Peyer's patch (tissue), 4 donors: Measurements from ENCODE around the gene SCAMP3. TPM values are rescaled to one million over a fixed set of nuclear protein-coding genes. Genes with fewer than 3 reads are reported as not detected.
"Not testable (repeated sequence)": the region's sequence is repeated elsewhere in the genome, so short reads cannot be mapped to it uniquely, and the experiment has no call there.

Experiments
- DNase-seq, 3 donors: peaks; one replicate each; pipeline ENCODE4 v3.0.0-alpha.2; 2017 to 2019
- H3K27ac ChIP-seq, 4 donors: fragments of 200-600 bp; sonication (generic); one replicate each; pipeline ENCODE4 v1.5.1; 2016 to 2019
- H3K27me3 ChIP-seq, 2 donors: fragments of 200-600 bp; sonication (generic); one replicate each; pipeline ENCODE4 v1.5.1; 2019
- H3K36me3 ChIP-seq, 3 donors: fragments of 200-600 bp; sonication (generic); one replicate each; pipeline ENCODE4 v1.5.1; 2016 to 2019
- H3K4me1 ChIP-seq, 4 donors: fragments of 200-600 bp; sonication (generic); one replicate each; pipeline ENCODE4 v1.5.1; 2016 to 2019
- H3K4me3 ChIP-seq, 4 donors: fragments of 200-600 bp; sonication (generic); 1 replicate in 3 of 4; 2 replicates in 1 of 4; pipeline ENCODE4 v1.5.1; 2016 to 2019; ENCODE audit warnings: mild to moderate bottlenecking in 1 of 4
- H3K9me3 ChIP-seq, 4 donors: fragments of 200-600 bp; sonication (generic); one replicate each; pipeline ENCODE4 v1.5.1; 2016 to 2019; ENCODE audit warnings: mild to moderate bottlenecking in 1 of 4
- POLR2A ChIP-seq, 2 donors: fragments of 450-650 bp; IDR thresholded peaks; one replicate each; pipeline ENCODE4 v1.5.1; 2017; ENCODE audit warnings: antibody characterized with exemption in 2 of 2, mild to moderate bottlenecking in 2 of 2, moderate library complexity in 2 of 2
- total RNA-seq, 4 donors: library from RNA; depleted of rRNA; stranded (reverse); fragments of >200 nt; gene quantifications; one replicate each; pipeline ENCODE4 v1.1.0, GENCODE V29; 2016
- TF ChIP-seq, protein P1 (sequence below), 6 experiments: fragments of 450-650 bp in 4 of 6; fragments of 200-600 bp in 2 of 6; sonication (generic) in 1 of 6; IDR thresholded peaks; one replicate each; pipeline ENCODE4 v1.5.1; 2017 to 2019; ENCODE audit warnings: antibody characterized with exemption in 6 of 6, mild to moderate bottlenecking in 3 of 6, moderate library complexity in 1 of 6

Gene SCAMP3
- total RNA-seq, 4 donors from 2014 or later: 34.7 to 63.7 (median 49.2) TPM

DNA sequence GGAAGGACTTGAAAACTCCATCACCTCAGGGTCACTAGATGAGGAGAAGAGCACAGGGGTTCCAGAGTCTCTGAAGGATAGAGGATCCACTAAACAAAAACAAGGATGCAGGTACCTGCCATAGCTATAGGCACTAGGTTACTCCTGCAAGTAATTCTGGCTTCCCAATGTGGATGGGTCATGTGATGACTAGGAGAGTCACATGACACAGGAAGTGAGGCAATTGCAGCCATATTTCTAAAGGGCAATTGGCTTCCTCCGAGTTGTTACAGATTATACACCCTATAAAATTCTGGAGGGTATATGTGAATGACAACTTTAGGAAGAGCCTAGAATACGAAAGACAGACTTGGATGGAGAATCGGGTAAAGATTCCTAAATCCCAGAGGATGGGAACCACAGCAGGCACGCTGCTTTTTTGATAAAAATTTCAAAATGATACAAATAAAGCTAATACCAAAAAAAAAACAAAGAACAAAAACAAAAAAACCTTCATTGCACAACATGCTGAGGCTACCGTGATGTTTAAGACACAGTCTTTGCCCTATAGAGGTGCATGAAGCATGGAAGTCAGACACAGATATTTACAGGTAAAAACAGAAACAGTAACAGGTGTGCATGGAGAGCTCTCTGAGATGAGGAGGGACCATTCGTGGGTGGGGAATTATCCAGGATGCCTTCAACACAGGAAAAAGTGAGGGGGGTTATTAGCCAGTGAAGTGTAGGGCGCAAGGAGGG lies 43.1 kb downstream of the SCAMP3 start:
- no peaks in the 10 kb centered on the region for H3K27me3 ChIP-seq
- H3K9me3 ChIP-seq: no peaks in the 10 kb centered on the region
- peaks cover 0 to 8% (median 0%) of the 10 kb centered on the region in 4 donors for H3K4me1 ChIP-seq
- H3K4me3 ChIP-seq: no peak overlapping the region
- no peak for TF ChIP-seq POLR2A (IDR thresholded peaks at IDR 0.05)
- TF ChIP-seq, protein P1, sequence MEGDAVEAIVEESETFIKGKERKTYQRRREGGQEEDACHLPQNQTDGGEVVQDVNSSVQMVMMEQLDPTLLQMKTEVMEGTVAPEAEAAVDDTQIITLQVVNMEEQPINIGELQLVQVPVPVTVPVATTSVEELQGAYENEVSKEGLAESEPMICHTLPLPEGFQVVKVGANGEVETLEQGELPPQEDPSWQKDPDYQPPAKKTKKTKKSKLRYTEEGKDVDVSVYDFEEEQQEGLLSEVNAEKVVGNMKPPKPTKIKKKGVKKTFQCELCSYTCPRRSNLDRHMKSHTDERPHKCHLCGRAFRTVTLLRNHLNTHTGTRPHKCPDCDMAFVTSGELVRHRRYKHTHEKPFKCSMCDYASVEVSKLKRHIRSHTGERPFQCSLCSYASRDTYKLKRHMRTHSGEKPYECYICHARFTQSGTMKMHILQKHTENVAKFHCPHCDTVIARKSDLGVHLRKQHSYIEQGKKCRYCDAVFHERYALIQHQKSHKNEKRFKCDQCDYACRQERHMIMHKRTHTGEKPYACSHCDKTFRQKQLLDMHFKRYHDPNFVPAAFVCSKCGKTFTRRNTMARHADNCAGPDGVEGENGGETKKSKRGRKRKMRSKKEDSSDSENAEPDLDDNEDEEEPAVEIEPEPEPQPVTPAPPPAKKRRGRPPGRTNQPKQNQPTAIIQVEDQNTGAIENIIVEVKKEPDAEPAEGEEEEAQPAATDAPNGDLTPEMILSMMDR (IDR thresholded peaks at IDR 0.05): no peak
- no peaks in the 10 kb centered on the region for H3K36me3 ChIP-seq
- peak overlapping the region in 1 of 4 donors; percentile 65 for H3K27ac ChIP-seq
- peak in 1 of 3 donors; percentile 62 for DNase-seq

DNA sequence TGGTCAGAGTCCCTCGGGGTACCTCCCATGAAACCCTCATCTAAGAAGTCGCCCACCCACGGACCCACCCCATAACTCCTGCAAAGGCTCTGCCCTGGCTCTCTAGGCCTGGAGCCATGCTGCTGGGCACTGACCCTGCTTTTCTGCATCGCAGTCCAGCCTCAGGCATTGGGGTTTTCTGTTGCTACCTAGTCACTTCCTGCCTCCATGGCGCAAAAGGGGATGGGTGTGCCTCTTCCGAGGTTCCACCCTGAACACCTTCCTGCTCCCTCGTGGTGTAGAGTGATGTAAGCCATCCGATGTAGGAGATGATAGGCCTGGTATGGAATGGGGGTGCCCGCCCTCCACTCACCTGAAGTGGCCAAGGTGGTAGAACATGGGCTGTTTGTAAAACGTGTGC lies 47.5 kb downstream of the SCAMP3 start:
- not testable (repeated sequence) for H3K9me3 ChIP-seq, H3K27ac ChIP-seq, H3K4me1 ChIP-seq, H3K36me3 ChIP-seq, H3K4me3 ChIP-seq, H3K27me3 ChIP-seq, DNase-seq

DNA sequence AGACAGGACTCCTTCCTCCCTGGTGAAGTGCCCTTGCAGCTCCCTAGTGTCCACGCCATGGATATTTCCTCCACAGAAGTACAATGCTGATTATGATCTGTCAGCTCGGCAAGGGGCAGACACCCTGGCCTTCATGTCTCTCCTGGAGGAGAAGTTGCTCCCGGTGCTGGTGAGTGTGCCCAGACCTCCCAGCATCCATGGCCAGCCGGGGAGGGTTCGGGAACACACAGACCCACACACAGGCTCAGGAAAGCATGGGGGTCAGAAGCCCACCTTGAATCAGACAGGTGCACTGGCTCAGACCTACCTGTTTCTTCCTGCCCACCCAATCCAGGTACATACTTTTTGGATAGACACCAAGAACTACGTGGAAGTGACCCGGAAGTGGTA lies 50.1 kb downstream of the SCAMP3 start:
- DNase-seq, H3K27ac ChIP-seq, H3K4me3 ChIP-seq, H3K27me3 ChIP-seq, H3K36me3 ChIP-seq, H3K9me3 ChIP-seq: not testable (repeated sequence)
- peaks cover 5 to 22% (median 11%) of the 10 kb centered on the region in 4 donors for H3K4me1 ChIP-seq

DNA sequence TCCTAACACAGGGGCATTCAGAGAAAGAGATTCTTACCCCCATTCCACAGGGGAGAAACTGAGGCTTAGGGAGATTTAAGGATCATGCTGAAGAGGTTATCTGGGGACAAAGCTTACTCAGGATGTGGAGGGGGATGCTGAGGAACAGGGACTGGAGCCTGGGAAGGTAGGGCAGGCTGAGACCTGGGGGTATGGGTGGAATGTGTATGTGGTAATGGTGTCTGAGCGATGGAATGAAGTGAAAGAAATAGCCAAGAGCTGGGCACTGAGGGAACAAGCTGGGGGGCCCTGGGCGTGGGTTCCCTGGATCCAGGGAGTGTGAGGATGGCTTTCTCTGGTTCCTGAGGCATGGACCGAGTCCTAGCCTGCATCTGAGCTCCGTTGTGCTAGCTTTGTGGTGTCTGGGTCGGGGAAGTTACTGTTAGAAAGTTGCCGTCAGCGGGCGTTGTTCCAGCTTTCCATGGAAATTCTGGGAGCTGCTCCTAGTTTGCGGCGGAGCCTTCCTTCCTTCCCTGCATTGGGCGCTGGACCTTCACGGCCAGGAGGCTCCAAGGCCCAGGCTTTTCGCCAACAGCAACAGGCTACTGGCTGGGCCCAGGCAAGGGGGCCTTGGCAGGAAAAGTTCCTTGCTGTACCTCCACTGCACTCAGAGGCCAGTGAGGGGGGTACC lies 50.6 kb downstream of the SCAMP3 start:
- not testable (repeated sequence) for H3K27ac ChIP-seq, DNase-seq, H3K4me3 ChIP-seq, H3K36me3 ChIP-seq, H3K27me3 ChIP-seq, H3K9me3 ChIP-seq
- H3K4me1 ChIP-seq: peaks cover 5 to 27% (median 13%) of the 10 kb centered on the region in 4 donors

DNA sequence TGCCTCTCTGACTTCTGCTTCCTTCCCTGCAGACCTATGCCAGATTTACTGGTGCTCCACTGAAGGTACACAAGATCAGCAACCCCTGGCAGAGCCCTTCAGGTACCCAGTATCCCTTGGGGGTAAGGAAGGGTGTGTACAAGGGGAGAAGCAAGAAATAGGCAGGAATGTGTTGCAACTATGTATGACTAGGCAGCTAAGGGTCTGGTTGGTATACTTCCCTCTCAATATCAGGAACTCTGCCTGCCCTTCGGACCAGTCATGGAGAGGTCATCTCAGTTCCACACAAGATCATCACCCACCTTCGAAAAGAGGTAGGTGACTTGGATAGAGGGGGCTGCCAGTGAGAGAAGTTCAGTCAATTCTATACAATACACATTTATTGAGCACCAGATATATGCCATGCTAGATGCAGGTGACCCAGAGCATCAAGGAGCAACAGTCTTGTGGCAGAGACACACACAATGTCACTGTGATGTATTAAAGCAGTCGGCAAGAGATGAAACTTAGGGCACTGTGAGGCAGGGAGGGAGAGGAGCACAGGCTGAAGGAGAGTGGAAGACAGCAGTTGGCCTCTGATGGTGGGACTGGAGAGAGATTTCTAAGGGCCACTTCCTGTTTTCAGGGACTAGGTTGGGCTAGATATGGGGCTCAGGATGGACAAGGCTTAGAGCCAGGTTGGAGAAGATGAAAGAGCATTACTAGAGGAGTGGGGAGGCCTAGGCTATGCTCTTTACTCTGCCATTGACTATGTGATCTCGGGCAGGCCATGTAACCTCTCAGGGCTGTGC lies 51.7 kb downstream of the SCAMP3 start:
- Histone ChIP-seq H3K4me3 (no peak overlapping the region), H3K27ac (no peak overlapping the region)
- no peak for DNase-seq

DNA sequence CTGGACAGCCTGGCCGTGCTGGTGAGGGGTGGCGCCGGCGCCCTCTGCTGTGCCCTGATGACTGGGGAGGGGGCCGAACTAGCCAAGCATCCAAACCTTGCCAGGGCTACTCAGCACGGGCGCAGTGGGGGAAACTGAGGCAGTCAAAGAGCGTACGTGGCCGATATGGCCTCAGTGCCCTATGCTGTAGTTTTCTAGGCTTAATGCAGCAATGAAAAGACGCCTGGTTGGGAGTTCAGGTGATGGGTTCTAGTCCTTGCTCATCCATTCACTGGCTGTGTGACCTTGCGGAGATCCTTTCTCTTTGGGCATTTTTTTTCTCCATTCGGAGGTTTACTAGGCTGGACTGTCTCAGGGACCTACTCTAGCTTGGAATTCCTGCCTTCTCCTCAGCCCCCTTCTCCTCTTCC lies 52.8 kb downstream of the SCAMP3 start:
- peak overlapping the region; percentile 63 to 93 (median 83) for H3K4me3 ChIP-seq
- H3K27ac ChIP-seq: peak overlapping the region; percentile 95 to 99 (median 97)
- H3K36me3 ChIP-seq: peaks cover 0 to 3% (median 0%) of the 10 kb centered on the region in 3 donors
- TF ChIP-seq, protein P1 (IDR thresholded peaks at IDR 0.05): no peak
- no peak for TF ChIP-seq POLR2A (IDR thresholded peaks at IDR 0.05)
- peaks cover 5 to 29% (median 13%) of the 10 kb centered on the region in 4 donors for H3K4me1 ChIP-seq
- DNase-seq: no peak
- H3K9me3 ChIP-seq: no peaks in the 10 kb centered on the region
- H3K27me3 ChIP-seq: no peaks in the 10 kb centered on the region

More for the DNA sequence above, 51.7 kb downstream of the SCAMP3 start:
- Histone ChIP-seq H3K9me3 (no peaks in the 10 kb centered on the region), H3K4me1 (peaks cover 5 to 29% (median 13%) of the 10 kb centered on the region in 4 donors), H3K36me3 (peaks cover 0 to 3% (median 0%) of the 10 kb centered on the region in 3 donors), H3K27me3 (no peaks in the 10 kb centered on the region)
- TF ChIP-seq POLR2A (IDR thresholded peaks at IDR 0.05): no peak
- TF ChIP-seq, protein P1 (IDR thresholded peaks at IDR 0.05): no peak
